GM23338 (cell line): ENCODE results near the gene ING2. TPM values are rescaled to one million over a fixed set of nuclear protein-coding genes. Genes with fewer than 3 reads are reported as not detected.
A peak's percentile ranks its signal among the peaks of the same experiment; 100 is the strongest.

Source experiments
- ATAC-seq: fragments of 200-7000 bp; cut with Tn5 transposase; 3 replicates; pipeline ENCODE4 v1.9.1; 2020
- DNase-seq: peaks from one replicate; pipeline ENCODE4 v3.0.0-alpha.2; 2015; ENCODE audit warnings: low spot score
- H2AFZ ChIP-seq: fragments of 200-600 bp; sonication (generic); 2 replicates; pipeline ENCODE4 v1.8.0; 2016; ENCODE audit warnings: antibody characterized with exemption, mild to moderate bottlenecking, moderate library complexity
- H3F3A ChIP-seq: fragments of 200-600 bp; sonication (generic); replicated peaks from 2 replicates; pipeline ENCODE4 v1.8.0; 2017; ENCODE audit warnings: antibody characterized with exemption, mixed run types, low read depth
- H3K27ac ChIP-seq: fragments of 200-600 bp; sonication (generic); 2 replicates; pipeline ENCODE4 v1.6.1; 2016; ENCODE audit warnings: low read depth
- H3K27me3 ChIP-seq: fragments of 200-600 bp; sonication (generic); 2 replicates; pipeline ENCODE4 v1.8.0; 2016; ENCODE audit warnings: mild to moderate bottlenecking, mixed run types, moderate library complexity; ENCODE audit not compliant: insufficient read depth
- H3K36me3 ChIP-seq: fragments of 200-600 bp; sonication (generic); 2 replicates; pipeline ENCODE4 v1.8.0; 2016; ENCODE audit warnings: mild to moderate bottlenecking; ENCODE audit not compliant: insufficient read depth
- H3K4me1 ChIP-seq: fragments of 200-600 bp; sonication (generic); 2 replicates; pipeline ENCODE4 v1.8.0; 2016; ENCODE audit warnings: mild to moderate bottlenecking, moderate library complexity; ENCODE audit not compliant: insufficient read depth
- H3K4me2 ChIP-seq: fragments of 200-600 bp; sonication (generic); 2 replicates; pipeline ENCODE4 v1.7.1; 2017; ENCODE audit warnings: mixed run types
- H3K4me3 ChIP-seq: fragments of 200-600 bp; sonication (generic); 2 replicates; pipeline ENCODE4 v1.6.1; 2016; ENCODE audit warnings: mixed run types
- H3K79me2 ChIP-seq: fragments of 200-600 bp; sonication (generic); replicated peaks from 2 replicates; pipeline ENCODE4 v1.8.0; 2017; ENCODE audit warnings: mild to moderate bottlenecking; ENCODE audit not compliant: insufficient read depth
- H3K9me2 ChIP-seq: fragments of 200-600 bp; sonication (generic); 2 replicates; pipeline ENCODE4 v1.8.0; 2017; ENCODE audit not compliant: insufficient read depth
- H4K20me1 ChIP-seq: fragments of 200-600 bp; sonication (generic); replicated peaks from 2 replicates; pipeline ENCODE4 v1.8.0; 2017; ENCODE audit warnings: mild to moderate bottlenecking; ENCODE audit not compliant: insufficient read depth
- H3K27ac Mint-ChIP-seq: 2 replicates; pipeline ENCODE4 v1.8.0; 2020; ENCODE audit warnings: inconsistent platforms, mild to moderate bottlenecking, moderate library complexity, mixed read lengths
- H3K27me3 Mint-ChIP-seq: 3 replicates; pipeline ENCODE4 v1.8.0; 2022; ENCODE audit warnings: low read depth, mild to moderate bottlenecking, moderate library complexity, mixed read lengths, inconsistent platforms; ENCODE audit not compliant: insufficient read depth, poor library complexity
- H3K36me3 Mint-ChIP-seq: 3 replicates; pipeline ENCODE4 v1.8.0; 2021; ENCODE audit warnings: low read depth, mild to moderate bottlenecking, inconsistent platforms, moderate library complexity, mixed read lengths
- H3K4me1 Mint-ChIP-seq: 3 replicates; pipeline ENCODE4 v1.8.0; 2020; ENCODE audit warnings: mild to moderate bottlenecking, inconsistent platforms, mixed read lengths
- H3K4me3 Mint-ChIP-seq: 3 replicates; pipeline ENCODE4 v1.8.0; 2021; ENCODE audit warnings: moderate library complexity, mild to moderate bottlenecking, inconsistent platforms, mixed read lengths
- H3K9me3 Mint-ChIP-seq: 3 replicates; pipeline ENCODE4 v1.8.0; 2020; ENCODE audit warnings: moderate library complexity, mild to moderate bottlenecking, inconsistent platforms, mixed read lengths
- CREB1 ChIP-seq: fragments of 250-450 bp; sonication (Bioruptor Pico); IDR thresholded peaks from 2 replicates; pipeline ENCODE4 v1.5.0; 2020; ENCODE audit warnings: low read depth, mild to moderate bottlenecking, moderate library complexity
- CTCF ChIP-seq, 2 experiments: fragments of 200-600 bp in 1 of 2; sonication (generic) in 1 of 2; conservative IDR thresholded peaks; 2 replicates each; pipeline versions ENCODE4 v1.5.1 to v1.6.1; 2016 to 2017; ENCODE audit warnings: antibody characterized with exemption in 2 of 2, low read depth in 2 of 2, mild to moderate bottlenecking in 2 of 2, moderate library complexity in 1 of 2
- ETS1 ChIP-seq: IDR thresholded peaks from 2 replicates; pipeline ENCODE4 v1.6.1; 2016; ENCODE audit warnings: antibody characterized with exemption
- EZH2 ChIP-seq: fragments of 200-600 bp; sonication (generic); IDR thresholded peaks from one replicate; pipeline ENCODE4 v1.8.0; 2017; ENCODE audit warnings: antibody characterized with exemption, mild to moderate bottlenecking, low read depth; ENCODE audit not compliant: unreplicated experiment
- EZH2phosphoT487 ChIP-seq: fragments of 200-600 bp; sonication (generic); IDR thresholded peaks from one replicate; pipeline ENCODE4 v1.8.1; 2018; ENCODE audit warnings: antibody characterized with exemption; ENCODE audit not compliant: unreplicated experiment
- JUNB ChIP-seq: IDR thresholded peaks from one replicate; pipeline ENCODE4 v1.6.1; 2016; ENCODE audit warnings: antibody characterized with exemption; ENCODE audit not compliant: unreplicated experiment
- NANOG ChIP-seq: IDR thresholded peaks from 2 replicates; pipeline ENCODE4 v1.6.1; 2016; ENCODE audit warnings: antibody characterized with exemption, borderline replicate concordance
- POLR2AphosphoS5 ChIP-seq: IDR thresholded peaks from 2 replicates; pipeline ENCODE4 v1.6.1; 2016; ENCODE audit warnings: antibody characterized with exemption, low read depth
- REST ChIP-seq: IDR thresholded peaks from one replicate; pipeline ENCODE4 v1.6.1; 2018; ENCODE audit warnings: antibody characterized with exemption; ENCODE audit not compliant: unreplicated experiment
- STAT1 ChIP-seq: IDR thresholded peaks from one replicate; pipeline ENCODE4 v1.6.1; 2016; ENCODE audit warnings: antibody characterized with exemption; ENCODE audit not compliant: unreplicated experiment
- ZNF331 ChIP-seq: fragments of 250-450 bp; sonication (Bioruptor Pico); IDR thresholded peaks from 2 replicates; pipeline ENCODE4 v1.5.0; 2020; ENCODE audit warnings: low read depth, mild to moderate bottlenecking, moderate library complexity
- polyA plus RNA-seq: library from polyadenylated mRNA; unstranded; fragments of >200 nt; fragmentation: Nextera tagmentation; extraction: Ambion mirVana; gene quantifications from 2 replicates; pipeline ENCODE4 v1.2.1, GENCODE V29; 2016
- total RNA-seq: library from RNA; depleted of rRNA; stranded (reverse); fragments of >200 nt; shearing (Covaris generic); gene quantifications from 2 replicates; pipeline ENCODE4 v1.2.3, GENCODE V29; 2014

ING2 gene
- total and polyA plus RNA-seq, 2 experiments from 2014 or later, result 21.5 to 34.2 TPM

- Histone ChIP-seq H3K4me1 (peaks cover 18% of the 10 kb centered on the region), H3K27ac (peak overlapping the region; percentile 79), H3K79me2 (peaks cover 57% of the 10 kb centered on the region), H4K20me1 (peaks cover 11% of the 10 kb centered on the region), H2AFZ (peak overlapping the region; percentile 70; the same call in 1 of the 2 replicates), H3K36me3 (peaks cover 3% of the 10 kb centered on the region; the same call in 1 of the 2 replicates), H3K4me2 (peak overlapping the region; percentile 87), H3K9me2 (no peaks in the 10 kb centered on the region), H3F3A (no peaks in the 10 kb centered on the region), H3K27me3 (no peaks in the 10 kb centered on the region), H3K4me3 (peak overlapping the region; percentile 67)
- peaks cover 8% of the 10 kb centered on the region; the same call in 1 of the 3 replicates for H3K36me3 Mint-ChIP-seq
- H3K27ac Mint-ChIP-seq, result peak overlapping the region; percentile 98
- ATAC-seq (peak; percentile 58), DNase-seq (peak; percentile 96)
- TF ChIP-seq CREB1 (CRISPR knock-in tag), result peak; percentile 74
- TF ChIP-seq JUNB, result no peak
- TF ChIP-seq ZNF331 (CRISPR knock-in tag), result no peak
- no peak for TF ChIP-seq REST
- TF ChIP-seq STAT1, result no peak
- peak; percentile 73 for TF ChIP-seq POLR2AphosphoS5
- H3K27me3 Mint-ChIP-seq, result peaks cover 4% of the 10 kb centered on the region
- H3K9me3 Mint-ChIP-seq, result no peaks in the 10 kb centered on the region
- peaks cover 16% of the 10 kb centered on the region for H3K4me1 Mint-ChIP-seq
- H3K4me3 Mint-ChIP-seq, result peak overlapping the region; percentile 94
Observed at GRCh38 chr4:183505611-183506388, 942 bp downstream of the ING2 start.

GRCh38 chr4:183506389-183506735, 1.5 kb downstream of the ING2 start:
- H3K36me3 Mint-ChIP-seq, result peaks cover 11% of the 10 kb centered on the region; the same call in 2 of the 3 replicates
- Histone ChIP-seq H3K9me2 (no peaks in the 10 kb centered on the region), H4K20me1 (peaks cover 11% of the 10 kb centered on the region), H3K4me2 (peak overlapping the region; percentile 87), H2AFZ (no peak overlapping the region), H3K4me1 (peaks cover 18% of the 10 kb centered on the region), H3K4me3 (peak overlapping the region; percentile 67), H3K27me3 (no peaks in the 10 kb centered on the region), H3K36me3 (peaks cover 4% of the 10 kb centered on the region; the same call in 1 of the 2 replicates), H3F3A (no peaks in the 10 kb centered on the region), H3K27ac (no peak overlapping the region), H3K79me2 (peaks cover 57% of the 10 kb centered on the region)
- peaks cover 4% of the 10 kb centered on the region for H3K27me3 Mint-ChIP-seq
- peaks cover 16% of the 10 kb centered on the region for H3K4me1 Mint-ChIP-seq
- ATAC-seq (no peak), DNase-seq (no peak)
- H3K4me3 Mint-ChIP-seq, result peak overlapping the region; percentile 94
- peak overlapping the region; percentile 98 for H3K27ac Mint-ChIP-seq
- H3K9me3 Mint-ChIP-seq, result no peaks in the 10 kb centered on the region
- TF ChIP-seq ETS1, result no peak
- TF ChIP-seq EZH2, result no peak
- TF ChIP-seq ZNF331 (CRISPR knock-in tag), result no peak
- TF ChIP-seq NANOG, result no peak
- no peak for TF ChIP-seq REST
- no peak for TF ChIP-seq CREB1 (CRISPR knock-in tag)
- TF ChIP-seq CTCF (conservative IDR thresholded peaks at IDR 0.05; ENCODE audit: low read depth in 2 of 2), result no peak
- no peak for TF ChIP-seq EZH2phosphoT487
- no peak for TF ChIP-seq POLR2AphosphoS5
